Renal cortex interstitium (tissue), 11 donors: Measurements from ENCODE around the gene PLEKHA5. TPM values are rescaled to one million over a fixed set of nuclear protein-coding genes. Genes with fewer than 3 reads are reported as not detected.
"Not testable (repeated sequence)": the region's sequence is repeated elsewhere in the genome, so short reads cannot be mapped to it uniquely, and the experiment has no call there.

Experiments used
- DNase-seq, 11 donors: peaks; one replicate each; pipeline ENCODE4 v3.0.0-alpha.2; 2013; ENCODE audit warnings: low read depth in 9 of 11, low spot score in 4 of 11; ENCODE audit errors: extremely low read depth in 1 of 11
- polyA plus RNA-seq, 3 donors: library from polyadenylated mRNA; unstranded; fragments of 120-200 nt; gene quantifications; one replicate each; pipeline ENCODE4 v1.2.1, GENCODE V29; 2013; ENCODE audit not compliant: insufficient read length in 3 of 3

PLEKHA5 gene
- polyA plus RNA-seq, 3 donors: 88.0 to 108 (median 102) TPM

DNA sequence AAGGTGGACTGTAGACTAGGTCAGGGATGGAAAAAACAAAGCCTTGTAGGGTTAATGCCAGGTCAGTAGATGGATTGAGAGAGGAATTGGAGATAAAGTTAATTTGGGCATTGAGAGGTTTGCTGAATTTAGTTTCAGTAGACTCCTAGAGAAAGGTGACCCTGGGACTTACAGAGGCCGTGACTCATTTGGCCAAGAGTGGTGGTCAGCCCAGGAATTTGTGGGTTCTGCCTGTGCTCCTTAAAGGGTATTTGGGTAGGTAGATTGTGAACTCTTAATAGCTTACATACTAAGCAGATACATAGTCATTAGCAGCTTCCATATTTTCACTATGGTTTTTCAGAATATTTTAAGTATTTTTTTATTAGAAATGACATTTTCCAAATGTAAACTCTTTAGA, 21.8 kb downstream of the PLEKHA5 start:
- DNase-seq: no peak

DNA sequence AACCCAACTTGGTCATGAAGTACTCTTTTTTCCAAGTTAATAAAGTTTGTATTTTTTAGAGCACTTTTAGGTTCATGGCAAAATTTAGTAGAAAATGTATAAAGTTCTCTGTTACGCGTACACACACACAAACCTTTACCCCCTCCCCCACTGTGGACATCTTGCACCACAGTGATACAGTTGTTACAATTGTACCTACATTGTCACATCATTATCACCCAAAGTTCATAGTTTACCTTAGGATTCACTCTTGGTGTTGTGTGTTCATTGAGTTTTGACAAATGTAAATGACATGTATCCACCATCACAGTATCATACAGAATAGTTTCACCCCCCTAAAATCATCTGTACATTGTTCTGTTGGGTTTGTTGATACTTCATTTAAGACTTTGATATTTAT, 23.9 kb downstream of the PLEKHA5 start:
- DNase-seq: no peak

DNA sequence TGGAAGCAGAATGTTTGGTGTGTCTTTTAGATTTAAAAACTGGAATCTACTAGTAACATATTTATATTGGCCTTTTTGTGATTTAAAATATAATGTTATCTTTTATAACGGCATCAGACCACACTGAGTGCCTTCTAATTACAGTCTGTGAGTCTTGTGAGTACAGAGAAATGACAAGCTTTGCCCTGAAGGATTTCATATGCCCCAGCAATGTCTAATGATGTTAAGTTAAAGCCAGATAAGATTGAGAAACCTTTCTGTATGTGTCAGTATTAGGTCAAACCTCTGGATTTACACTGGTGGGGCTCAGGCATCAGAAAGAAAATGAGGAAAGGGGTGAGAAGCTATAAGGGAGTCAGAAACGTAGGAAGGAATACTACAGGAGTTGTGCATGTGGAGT, 25.2 kb downstream of the PLEKHA5 start:
- DNase-seq: no peak

DNA sequence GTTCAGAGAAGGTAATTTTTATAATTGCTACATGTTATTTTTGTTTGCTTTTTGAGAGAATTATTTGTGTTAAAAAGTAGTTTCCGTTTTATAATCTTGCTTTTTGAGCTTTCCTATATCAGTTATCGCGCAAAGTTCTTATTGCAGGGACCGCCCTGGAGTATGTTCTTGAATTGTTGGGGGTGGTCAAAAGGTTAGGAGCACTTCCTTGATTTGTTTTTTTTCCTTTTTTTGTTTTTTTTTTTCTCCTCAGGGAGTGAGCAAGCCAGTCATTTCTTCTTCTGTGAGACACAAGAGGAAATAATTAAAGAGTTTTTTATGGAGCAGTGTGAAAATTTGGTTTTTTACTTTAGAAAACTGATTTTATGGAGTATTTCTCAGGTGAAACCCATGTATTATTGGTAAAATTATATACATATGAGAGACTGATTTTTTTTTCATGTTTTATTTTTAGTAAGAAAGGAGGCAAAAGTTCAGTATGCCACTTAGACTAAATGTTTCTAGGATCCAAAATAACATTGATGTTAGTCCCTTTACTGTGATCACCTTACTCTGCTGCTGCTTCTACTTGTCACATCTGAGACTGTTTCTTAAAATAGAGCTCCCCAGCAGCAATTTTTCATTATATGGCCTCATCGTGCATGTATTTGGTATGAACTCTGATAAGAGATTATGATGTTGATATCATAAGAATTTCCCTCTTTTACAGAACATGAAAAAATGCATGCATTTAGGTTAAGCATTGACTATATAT, 26.6 kb downstream of the PLEKHA5 start:
- no peak for DNase-seq

DNA sequence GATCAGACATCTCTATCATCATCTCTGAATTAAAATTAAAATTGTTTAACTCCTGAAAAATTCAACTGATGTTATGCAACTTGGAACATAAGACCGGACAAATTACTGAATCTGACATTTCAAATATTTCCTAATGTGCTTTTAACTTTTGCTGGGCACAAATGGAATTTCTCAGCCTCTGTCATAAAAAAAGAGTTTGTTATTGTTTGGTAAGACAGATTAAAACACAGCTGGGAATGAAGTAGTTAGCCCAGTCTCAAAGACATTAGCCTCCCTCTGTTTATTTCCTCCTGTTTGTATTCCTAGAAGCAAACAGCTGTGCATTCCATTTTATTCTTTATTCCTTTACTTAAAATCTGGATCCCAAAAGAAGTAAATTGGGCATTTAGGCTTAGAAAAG, 29.4 kb downstream of the PLEKHA5 start:
- no peak for DNase-seq

DNA sequence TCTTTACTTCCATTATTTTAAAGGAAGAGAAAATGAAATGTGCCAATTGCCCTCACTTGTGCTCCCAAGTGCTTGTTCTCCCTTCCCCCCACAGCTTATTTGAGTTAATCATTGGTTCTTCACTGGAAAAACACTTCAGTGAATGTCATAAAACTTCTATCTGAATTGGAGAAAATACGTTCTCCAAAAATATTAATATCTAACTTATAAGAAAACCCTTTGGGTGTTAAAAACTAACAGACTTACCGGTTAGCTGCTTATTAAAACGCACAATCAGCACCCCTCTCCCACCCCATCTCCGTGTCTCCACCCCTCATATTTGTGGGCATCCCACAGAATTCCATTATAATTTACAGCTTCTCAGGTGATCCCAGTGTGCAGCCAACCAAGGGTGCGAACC, 31.7 kb downstream of the PLEKHA5 start:
- DNase-seq: no peak

DNA sequence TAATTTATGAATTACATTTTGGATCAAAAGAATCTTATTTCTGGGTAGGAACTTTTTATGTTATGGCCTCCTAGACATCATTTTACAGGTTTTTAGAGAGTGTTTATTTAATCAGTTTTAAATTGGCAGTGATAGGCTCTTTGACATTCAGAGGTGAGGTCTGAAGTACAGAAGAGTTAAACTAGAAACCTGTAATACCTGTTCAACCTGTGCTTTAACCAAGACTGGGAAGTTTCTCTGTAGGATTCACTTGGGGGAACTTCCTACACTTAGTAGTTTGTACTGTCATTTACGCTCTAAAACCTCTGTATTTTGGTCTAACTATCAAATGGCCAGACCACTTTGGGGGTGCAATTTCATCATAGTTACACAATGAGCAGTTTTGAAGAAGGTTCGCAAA, 35.9 kb downstream of the PLEKHA5 start:
- DNase-seq: no peak

DNA sequence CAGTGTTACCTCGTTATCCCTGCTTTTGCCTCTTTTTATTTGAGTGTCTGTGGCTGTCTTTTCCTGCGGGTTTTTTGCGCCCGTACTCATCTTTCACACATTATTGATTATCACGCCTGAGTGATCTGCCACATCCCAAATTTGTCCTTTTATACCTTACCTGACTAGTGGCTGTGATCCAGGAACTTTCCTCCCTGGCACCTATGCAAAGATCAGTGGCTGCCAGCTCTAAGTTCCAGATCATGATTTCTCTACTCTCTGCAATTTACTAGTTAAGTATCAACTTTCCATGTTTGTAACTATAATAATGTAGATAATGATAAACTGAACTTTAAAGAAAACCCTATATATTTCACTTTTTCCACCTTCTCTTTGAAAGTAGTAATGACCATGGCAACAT, 36.9 kb downstream of the PLEKHA5 start:
- no peak for DNase-seq

DNA sequence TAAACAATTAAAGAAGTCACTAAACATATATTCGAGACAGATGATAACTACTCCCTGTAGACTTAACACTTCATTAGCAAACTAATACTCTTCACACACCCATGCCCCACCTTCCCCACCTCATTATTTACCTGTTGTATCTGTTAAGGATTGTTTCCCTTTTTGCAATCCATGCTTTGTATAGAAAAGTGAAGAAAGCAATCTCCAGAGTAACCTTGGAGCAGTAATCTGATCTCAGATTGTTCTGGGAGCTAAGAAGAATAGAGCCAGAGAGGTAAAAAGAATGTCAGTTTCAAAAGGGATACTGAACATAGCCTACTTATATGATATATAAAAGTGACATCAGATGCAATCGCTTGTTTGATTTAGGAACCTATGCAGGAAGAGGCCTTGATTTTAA, 37.4 kb downstream of the PLEKHA5 start:
- DNase-seq: no peak

DNA sequence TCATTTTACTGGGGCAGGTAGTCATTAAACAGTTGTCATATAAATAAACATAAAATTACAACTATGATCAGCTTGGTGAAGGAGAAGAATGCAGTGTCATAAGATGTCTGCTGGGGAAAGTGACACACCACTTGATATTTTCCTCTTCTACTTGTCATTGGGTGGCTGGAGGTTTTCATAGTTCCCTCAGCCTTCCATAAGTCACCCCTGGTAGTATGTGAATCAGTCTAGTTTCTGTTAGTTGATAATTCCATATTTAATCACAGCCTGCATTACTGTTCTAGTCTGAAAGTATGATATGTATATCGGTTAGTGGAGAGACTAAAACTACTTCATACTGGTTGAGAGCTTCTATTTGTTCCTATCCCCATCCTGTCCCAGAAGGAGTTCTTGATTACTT, 38.2 kb downstream of the PLEKHA5 start:
- DNase-seq: no peak

DNA sequence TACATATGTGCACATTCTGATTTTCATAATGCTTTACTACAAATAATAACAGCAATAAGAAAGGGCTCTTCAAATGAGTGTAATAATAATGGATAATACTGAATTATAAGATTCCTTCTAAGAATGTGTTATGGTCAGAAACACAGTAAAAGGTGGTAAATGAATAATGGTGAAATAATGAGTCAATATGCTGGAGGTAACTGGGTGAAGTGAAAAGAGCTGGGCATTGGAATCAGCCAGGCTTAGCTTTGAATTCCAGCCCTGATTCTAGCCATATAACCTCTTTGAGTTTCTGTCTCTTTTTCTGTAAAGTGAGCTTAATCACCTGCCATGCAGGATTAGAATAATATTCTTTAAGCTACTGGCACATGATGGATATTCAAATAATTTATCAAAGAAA, 39.1 kb downstream of the PLEKHA5 start:
- DNase-seq: no peak

DNA sequence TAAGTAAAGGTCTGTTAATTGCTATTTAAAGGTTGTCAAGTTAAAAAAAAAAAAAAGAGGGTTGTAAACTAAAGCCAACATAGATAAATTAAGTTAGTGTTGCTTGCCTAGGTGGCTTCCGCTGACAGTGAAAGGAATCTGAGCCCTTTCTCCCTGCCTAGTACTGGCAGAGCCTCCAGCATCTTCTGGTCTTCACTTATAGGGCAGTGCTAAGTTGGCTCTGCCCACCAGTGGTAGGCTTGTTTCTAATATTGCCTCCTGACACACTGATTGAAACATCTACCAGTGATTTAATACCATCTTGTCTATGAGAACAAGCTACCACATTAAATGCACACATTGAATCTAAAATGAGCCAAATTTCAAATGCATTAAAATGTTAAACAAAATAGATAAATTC, 39.7 kb downstream of the PLEKHA5 start:
- DNase-seq: no peak

DNA sequence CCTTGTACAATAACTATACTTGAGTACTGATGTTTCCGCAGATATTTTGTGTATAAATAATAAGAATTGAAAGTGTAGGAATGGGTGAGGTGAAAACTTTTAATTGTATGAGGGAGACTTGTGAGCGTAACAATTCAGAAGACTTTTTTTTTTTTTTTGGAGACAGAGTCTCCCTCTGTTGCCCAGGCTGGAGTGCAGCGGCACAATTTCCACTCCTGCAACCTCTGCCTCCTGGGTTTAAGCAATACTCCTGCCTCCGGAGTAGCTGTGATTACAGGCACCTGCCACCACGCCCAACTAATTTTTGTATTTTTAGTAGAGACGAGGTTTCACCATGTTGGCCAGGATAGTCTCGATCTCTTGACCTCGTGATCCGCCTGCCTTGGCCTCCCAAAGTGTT, 40.8 kb downstream of the PLEKHA5 start:
- DNase-seq: not testable (repeated sequence)

DNA sequence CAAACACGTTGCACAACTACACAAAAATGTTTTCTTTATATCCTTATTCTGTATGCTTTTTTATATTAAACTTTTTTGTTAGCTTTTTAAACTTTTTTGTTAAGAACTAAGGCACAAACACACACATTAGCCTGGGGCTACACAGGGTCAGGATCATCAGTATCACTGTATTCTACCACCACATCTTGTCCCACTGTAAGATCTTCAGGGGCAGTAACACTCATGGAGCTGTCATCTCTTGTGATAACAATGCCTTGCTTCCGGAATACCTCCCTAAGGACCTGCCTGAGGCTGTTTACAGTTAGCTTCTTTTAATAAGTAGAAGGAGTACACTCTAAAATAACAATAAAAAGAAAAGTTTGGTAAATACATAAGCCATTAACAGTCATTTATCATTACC, 42.2 kb downstream of the PLEKHA5 start:
- no peak for DNase-seq

DNA sequence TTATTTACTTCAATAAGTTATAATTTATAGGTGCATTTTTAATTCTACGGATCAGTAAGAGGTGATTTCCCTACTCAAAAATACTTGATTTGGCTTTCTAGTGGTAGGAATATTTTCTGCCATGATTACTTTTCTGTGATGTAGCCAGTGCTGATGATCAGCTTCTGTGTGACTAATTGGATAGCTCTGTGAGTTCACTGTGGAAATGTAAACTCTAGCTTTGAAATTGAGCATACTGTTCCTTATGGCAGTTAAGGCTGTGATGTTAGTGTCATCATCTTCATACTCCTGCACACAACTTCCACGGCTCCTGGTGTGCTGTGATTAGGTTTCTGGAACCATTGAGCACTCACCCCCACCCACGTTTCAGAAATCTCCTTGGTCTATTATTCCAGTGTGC, 48.2 kb downstream of the PLEKHA5 start:
- DNase-seq: no peak

DNA sequence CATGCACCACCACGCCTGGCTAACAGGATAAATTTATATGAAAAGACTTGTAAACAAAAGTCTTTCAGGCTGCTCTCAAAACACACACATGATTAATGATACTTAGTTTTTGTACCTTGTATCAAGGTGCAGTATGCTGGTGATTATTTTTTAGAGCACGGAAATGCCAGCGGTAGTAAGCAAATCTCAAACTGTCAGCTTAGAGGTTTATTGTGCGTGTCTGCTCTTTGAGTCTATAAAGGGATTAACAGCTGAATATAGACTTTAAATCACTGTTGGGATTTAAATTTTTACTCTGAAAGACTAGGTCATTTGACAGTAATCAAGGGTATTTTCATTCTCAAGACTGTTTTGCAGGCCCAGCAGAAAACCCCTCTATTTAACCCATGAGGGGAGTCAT, 50.5 kb downstream of the PLEKHA5 start:
- no peak for DNase-seq

DNA sequence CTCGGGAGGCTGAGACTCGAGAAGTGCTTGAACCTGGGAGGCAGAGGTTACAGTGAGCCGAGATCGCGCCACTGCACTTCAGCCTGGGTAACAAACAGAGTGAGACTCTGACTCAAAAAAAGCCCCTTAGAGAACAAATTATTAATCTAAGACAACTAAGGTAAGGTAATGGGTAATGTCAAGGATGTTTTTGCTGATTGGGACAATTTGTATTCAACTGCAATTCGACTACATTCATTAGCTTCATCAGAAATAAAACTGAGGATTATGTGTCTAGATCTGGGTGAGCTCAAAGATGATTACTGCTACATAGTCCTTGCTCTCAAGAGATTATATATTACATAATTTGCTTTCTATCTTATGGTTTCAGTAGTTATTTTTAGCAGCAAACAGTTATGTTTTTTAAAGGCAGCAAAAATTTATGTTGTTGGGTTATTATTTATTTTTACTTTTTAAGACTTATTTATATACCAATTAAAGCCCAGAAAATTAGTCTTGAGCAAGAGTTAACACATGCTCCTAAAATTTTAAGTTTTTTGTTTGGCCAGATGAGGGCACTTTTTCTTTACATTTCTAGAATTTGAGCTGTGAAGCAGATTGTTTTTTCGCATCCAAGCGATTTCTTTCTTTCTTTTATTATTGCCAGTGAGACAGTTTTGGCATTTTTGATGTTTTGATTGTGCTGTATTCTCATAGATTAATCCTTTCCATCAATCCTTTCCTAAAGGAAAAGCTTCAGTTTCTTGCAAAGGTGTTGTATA, 52.3 kb downstream of the PLEKHA5 start:
- DNase-seq: no peak

DNA sequence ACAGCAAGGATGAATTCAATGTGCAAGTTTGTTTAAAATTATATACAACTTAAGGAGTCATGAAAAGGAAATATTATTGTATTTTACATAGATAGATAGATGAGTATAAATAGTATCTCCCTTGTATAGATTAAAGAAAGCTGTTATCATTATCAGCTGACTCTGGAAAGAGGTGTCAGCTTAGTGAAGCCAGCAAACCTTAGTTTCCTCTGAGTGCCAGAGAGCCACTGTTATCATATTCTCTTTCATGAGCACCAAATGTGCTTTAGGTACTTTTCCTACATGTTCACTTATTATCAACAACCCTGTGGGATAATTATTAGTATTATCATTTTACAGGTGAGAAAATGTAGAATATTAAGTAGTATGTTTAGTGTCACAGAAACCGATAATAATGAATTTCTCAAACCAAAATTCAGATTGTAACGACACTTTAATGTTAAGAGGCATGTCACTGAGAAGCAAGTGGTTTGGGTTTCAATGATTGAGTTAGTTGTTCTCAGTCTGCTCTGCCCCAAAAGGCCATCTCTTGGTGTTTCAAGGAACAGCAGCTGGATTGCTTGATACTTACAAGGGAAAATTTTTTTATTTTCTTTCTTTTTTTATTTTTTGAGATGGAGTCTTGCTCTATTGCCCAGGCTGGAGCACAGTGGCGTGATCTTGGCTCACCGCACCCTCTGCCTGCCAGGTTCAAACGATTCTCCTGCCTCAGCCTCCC, 53.7 kb downstream of the PLEKHA5 start:
- DNase-seq: no peak

DNA sequence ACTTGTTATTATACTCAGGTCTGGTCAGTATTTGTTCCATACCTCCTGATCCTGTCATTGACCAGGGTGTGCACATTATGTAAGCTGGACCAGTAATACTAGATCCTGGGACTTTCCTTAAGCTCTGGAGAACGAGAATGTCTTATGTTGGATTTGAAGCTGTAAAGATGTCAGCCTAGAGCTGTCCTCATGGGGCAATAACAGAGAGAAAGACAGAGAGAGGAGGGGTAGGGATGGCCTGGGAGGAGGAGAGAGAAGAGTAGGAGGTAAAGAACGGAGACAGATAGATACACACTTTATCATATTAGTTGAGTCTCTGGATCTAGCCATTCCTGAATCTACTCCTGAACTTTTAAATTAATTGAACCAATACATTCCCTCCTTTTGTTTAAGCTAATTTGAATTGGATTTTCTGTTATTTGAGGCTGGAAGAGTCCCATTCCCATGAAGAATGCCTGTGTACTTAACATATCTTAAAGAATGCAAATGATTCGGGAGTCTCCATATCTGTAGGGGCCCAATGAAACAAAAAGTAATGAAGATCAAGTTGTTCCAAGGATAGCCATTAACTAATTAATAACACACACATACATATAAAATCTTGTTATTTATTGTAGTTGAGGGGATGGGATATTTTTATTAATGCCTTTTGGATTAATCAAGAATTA, 55.9 kb downstream of the PLEKHA5 start:
- DNase-seq: no peak
